ENCODE data around the gene ANXA6. TPM values are rescaled to one million over a fixed set of nuclear protein-coding genes. Genes with fewer than 3 reads are reported as not detected.

ANXA6 gene
- total RNA-seq, 1 donor from 2014 or later = 245 TPM

- Mint-ChIP-seq H3K36me3 (ENCODE audit: unreplicated experiment) (no peaks in the 10 kb centered on the region), H3K27ac (ENCODE audit: unreplicated experiment) (peak overlapping the region; percentile 81), H3K4me1 (ENCODE audit: unreplicated experiment) (peaks cover 42% of the 10 kb centered on the region), H3K9me3 (ENCODE audit: unreplicated experiment) (no peaks in the 10 kb centered on the region), H3K27me3 (ENCODE audit: unreplicated experiment) (no peaks in the 10 kb centered on the region), H3K4me3 (ENCODE audit: unreplicated experiment) (no peak overlapping the region)
- no peak for TF ChIP-seq CTCF (IDR thresholded peaks at IDR 0.05)
- DNase-seq (ENCODE audit: extremely low spot score, unreplicated experiment) = no peak
Measured at GRCh38 chr5:151094030-151094851, 63.3 kb downstream of the ANXA6 start.

GRCh38 chr5:151093476-151093889 is 64.1 kb downstream of the ANXA6 start:
- no peak for DNase-seq (ENCODE audit: extremely low spot score, unreplicated experiment)
- Mint-ChIP-seq H3K36me3 (ENCODE audit: unreplicated experiment) (no peaks in the 10 kb centered on the region), H3K27ac (ENCODE audit: unreplicated experiment) (peak overlapping the region; percentile 81), H3K9me3 (ENCODE audit: unreplicated experiment) (no peaks in the 10 kb centered on the region), H3K4me3 (ENCODE audit: unreplicated experiment) (no peak overlapping the region), H3K4me1 (ENCODE audit: unreplicated experiment) (peaks cover 42% of the 10 kb centered on the region), H3K27me3 (ENCODE audit: unreplicated experiment) (no peaks in the 10 kb centered on the region)
- TF ChIP-seq CTCF (IDR thresholded peaks at IDR 0.05) = no peak

GRCh38 chr5:151092762-151093161 is 64.8 kb downstream of the ANXA6 start:
- Mint-ChIP-seq H3K4me3 (ENCODE audit: unreplicated experiment) (no peak overlapping the region), H3K4me1 (ENCODE audit: unreplicated experiment) (peaks cover 42% of the 10 kb centered on the region), H3K36me3 (ENCODE audit: unreplicated experiment) (no peaks in the 10 kb centered on the region), H3K27me3 (ENCODE audit: unreplicated experiment) (no peaks in the 10 kb centered on the region), H3K27ac (ENCODE audit: unreplicated experiment) (peak overlapping the region; percentile 47), H3K9me3 (ENCODE audit: unreplicated experiment) (no peaks in the 10 kb centered on the region)
- DNase-seq (ENCODE audit: extremely low spot score, unreplicated experiment) = no peak
- no peak for TF ChIP-seq CTCF (IDR thresholded peaks at IDR 0.05)

- peaks cover 24% of the 10 kb centered on the region for H3K4me1 Mint-ChIP-seq (ENCODE audit: unreplicated experiment)
- no peak for DNase-seq (ENCODE audit: extremely low spot score, unreplicated experiment)
- H3K4me3 Mint-ChIP-seq (ENCODE audit: unreplicated experiment) = no peak overlapping the region
- TF ChIP-seq CTCF (IDR thresholded peaks at IDR 0.05) = no peak
- H3K27ac Mint-ChIP-seq (ENCODE audit: unreplicated experiment) = no peak overlapping the region
- H3K27me3 Mint-ChIP-seq (ENCODE audit: unreplicated experiment) = no peaks in the 10 kb centered on the region
- no peaks in the 10 kb centered on the region for H3K36me3 Mint-ChIP-seq (ENCODE audit: unreplicated experiment)
- no peaks in the 10 kb centered on the region for H3K9me3 Mint-ChIP-seq (ENCODE audit: unreplicated experiment)
Measured at GRCh38 chr5:151089726-151090125, 67.9 kb downstream of the ANXA6 start.

- Mint-ChIP-seq H3K27ac (ENCODE audit: unreplicated experiment) (no peak overlapping the region), H3K9me3 (ENCODE audit: unreplicated experiment) (no peaks in the 10 kb centered on the region), H3K4me3 (ENCODE audit: unreplicated experiment) (no peak overlapping the region), H3K4me1 (ENCODE audit: unreplicated experiment) (peaks cover 17% of the 10 kb centered on the region), H3K36me3 (ENCODE audit: unreplicated experiment) (no peaks in the 10 kb centered on the region), H3K27me3 (ENCODE audit: unreplicated experiment) (no peaks in the 10 kb centered on the region)
- no peak for DNase-seq (ENCODE audit: extremely low spot score, unreplicated experiment)
- TF ChIP-seq CTCF (IDR thresholded peaks at IDR 0.05) = no peak
Measured at GRCh38 chr5:151088986-151089385, 68.6 kb downstream of the ANXA6 start.

All from osteocyte (in vitro differentiated cells).